ENCODE measurements around the gene EARS2. TPM values are rescaled to one million over a fixed set of nuclear protein-coding genes. Genes with fewer than 3 reads are reported as not detected.

Gene EARS2
- total RNA-seq, 4 donors from 2014 or later, result 15.2 to 32.7 (median 24.6) TPM

GRCh38 chr16:23581764-23582163 is 24.6 kb upstream of the EARS2 start:
- no peak for DNase-seq
- intact Hi-C loops (cut with DNase I), result no loop called here
- peaks cover 0 to 6% (median 0%) of the 10 kb centered on the region in 3 donors for H3K4me1 ChIP-seq
- H3K4me3 ChIP-seq, result no peak overlapping the region
- TF ChIP-seq POLR2A (IDR thresholded peaks at IDR 0.05) (no peak), CTCF (IDR thresholded peaks at IDR 0.05) (no peak)
- H3K27me3 ChIP-seq, result no peaks in the 10 kb centered on the region
- no peaks in the 10 kb centered on the region for H3K9me3 ChIP-seq
- H3K27ac ChIP-seq, result no peak overlapping the region
- H3K36me3 ChIP-seq, result peaks cover 14 to 97% (median 20%) of the 10 kb centered on the region in 3 donors

GRCh38 chr16:23580391-23580790 is 23.2 kb upstream of the EARS2 start:
- no peaks in the 10 kb centered on the region for H3K27me3 ChIP-seq
- intact Hi-C loops (cut with DNase I), result no loop called here
- H3K36me3 ChIP-seq, result peaks cover 11 to 96% (median 27%) of the 10 kb centered on the region in 3 donors
- H3K4me3 ChIP-seq, result no peak overlapping the region
- TF ChIP-seq POLR2A (IDR thresholded peaks at IDR 0.05) (no peak), CTCF (IDR thresholded peaks at IDR 0.05) (no peak)
- no peaks in the 10 kb centered on the region for H3K9me3 ChIP-seq
- H3K27ac ChIP-seq, result no peak overlapping the region
- H3K4me1 ChIP-seq, result peaks cover 0 to 6% (median 0%) of the 10 kb centered on the region in 3 donors
- no peak for DNase-seq

- Histone ChIP-seq H3K27me3 (no peaks in the 10 kb centered on the region), H3K36me3 (peaks cover under 1 to 96% (median 18%) of the 10 kb centered on the region in 3 donors), H3K4me3 (no peak overlapping the region), H3K9me3 (no peaks in the 10 kb centered on the region), H3K27ac (no peak overlapping the region), H3K4me1 (peaks cover 0 to 6% (median 0%) of the 10 kb centered on the region in 3 donors)
- no peak for DNase-seq
- no peak for TF ChIP-seq CTCF (IDR thresholded peaks at IDR 0.05)
- TF ChIP-seq POLR2A (IDR thresholded peaks at IDR 0.05), result no peak
- 95 to 98% methylated on average over 4 of the region's 4 CpGs for WGBS, 2 donors
- intact Hi-C loops (cut with DNase I), result no loop called here
These were observed 22.2 kb upstream of the EARS2 start for GRCh38 chr16:23579371-23579770.

GRCh38 chr16:23578101-23578830 is 21.1 kb upstream of the EARS2 start:
- intact Hi-C loops (cut with DNase I), result no loop called here
- H3K27ac ChIP-seq, result no peak overlapping the region
- TF ChIP-seq CTCF (IDR thresholded peaks at IDR 0.05) (no peak), POLR2A (IDR thresholded peaks at IDR 0.05) (no peak)
- H3K4me1 ChIP-seq, result peaks cover 0 to 4% (median 0%) of the 10 kb centered on the region in 3 donors
- H3K4me3 ChIP-seq, result no peak overlapping the region
- 65 to 77% methylated on average over 5 of the region's 5 CpGs for WGBS, 2 donors
- DNase-seq, result no peak
- H3K9me3 ChIP-seq, result no peaks in the 10 kb centered on the region
- peaks cover 0 to 98% (median 16%) of the 10 kb centered on the region in 3 donors for H3K36me3 ChIP-seq
- H3K27me3 ChIP-seq, result no peaks in the 10 kb centered on the region

GRCh38 chr16:23577493-23577892 is 20.3 kb upstream of the EARS2 start:
- Histone ChIP-seq H3K36me3 (peaks cover 0 to 98% (median 16%) of the 10 kb centered on the region in 3 donors), H3K27me3 (no peaks in the 10 kb centered on the region), H3K4me1 (no peaks in the 10 kb centered on the region), H3K9me3 (no peaks in the 10 kb centered on the region), H3K4me3 (no peak overlapping the region), H3K27ac (no peak overlapping the region)
- no peak for TF ChIP-seq POLR2A (IDR thresholded peaks at IDR 0.05)
- WGBS, 2 donors, result 88 to 92% methylated on average over 2 of the region's 2 CpGs
- DNase-seq, result no peak
- intact Hi-C loops (cut with DNase I), result no loop called here
